ENCODE measurements around the gene MACROD1. TPM values are rescaled to one million over a fixed set of nuclear protein-coding genes. Genes with fewer than 3 reads are reported as not detected.

Gene MACROD1
- total RNA-seq, 3 donors from 2014 or later = 16.5 to 17.8 (median 17.1) TPM

DNA sequence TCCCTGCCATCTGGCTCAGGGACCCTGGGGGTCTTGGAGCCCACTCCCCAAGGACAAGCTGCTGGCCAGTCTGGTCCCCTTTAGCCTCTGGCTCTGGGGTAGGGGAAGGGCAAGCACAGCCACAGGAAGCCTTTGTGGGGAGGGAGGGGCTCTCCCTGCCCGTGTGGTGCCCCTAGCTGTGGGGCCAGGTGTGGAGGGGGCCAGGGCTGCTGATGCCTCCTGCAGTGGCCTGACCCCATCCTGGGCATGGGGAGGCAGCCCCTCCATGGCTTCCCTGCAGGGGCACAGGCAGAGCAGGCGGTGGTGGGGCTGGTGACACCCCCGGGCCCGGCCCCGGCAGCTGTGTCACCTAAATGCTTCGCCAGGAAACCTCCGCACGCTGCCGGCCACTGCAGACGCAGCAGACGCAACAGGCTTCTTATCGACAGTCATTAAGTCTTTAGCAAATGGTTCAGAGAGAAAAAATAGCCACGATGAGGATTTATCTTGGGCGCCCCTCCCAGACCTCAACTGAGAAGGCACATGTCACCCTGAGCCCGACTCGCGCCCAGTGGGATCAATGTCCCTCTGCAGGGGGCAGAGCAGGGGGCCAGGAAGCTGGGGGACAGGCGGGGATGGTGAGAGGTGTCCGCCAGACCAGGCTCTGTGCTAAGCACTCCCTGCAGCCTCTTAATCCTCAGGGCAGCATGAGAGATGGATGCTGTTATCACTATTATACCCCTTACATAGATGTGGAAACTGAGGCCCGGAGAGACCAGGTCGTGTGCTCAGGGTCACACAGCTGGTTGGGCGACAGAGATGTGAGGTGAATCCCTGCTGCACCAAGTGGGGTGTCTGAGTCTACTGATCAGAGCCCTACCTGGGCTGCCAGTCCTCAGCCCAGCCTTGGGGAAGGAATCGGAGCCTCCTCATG, 96.3 kb downstream of the MACROD1 start:
- Mint-ChIP-seq H3K9me3 (no peaks in the 10 kb centered on the region), H3K4me3 (no peak overlapping the region), H3K27me3 (ENCODE audit: low read depth) (no peaks in the 10 kb centered on the region), H3K36me3 (ENCODE audit: insufficient read depth) (no peaks in the 10 kb centered on the region), H3K4me1 (ENCODE audit: low read depth) (peaks cover 9% of the 10 kb centered on the region)
- no peak for ATAC-seq
- no peak for DNase-seq

DNA sequence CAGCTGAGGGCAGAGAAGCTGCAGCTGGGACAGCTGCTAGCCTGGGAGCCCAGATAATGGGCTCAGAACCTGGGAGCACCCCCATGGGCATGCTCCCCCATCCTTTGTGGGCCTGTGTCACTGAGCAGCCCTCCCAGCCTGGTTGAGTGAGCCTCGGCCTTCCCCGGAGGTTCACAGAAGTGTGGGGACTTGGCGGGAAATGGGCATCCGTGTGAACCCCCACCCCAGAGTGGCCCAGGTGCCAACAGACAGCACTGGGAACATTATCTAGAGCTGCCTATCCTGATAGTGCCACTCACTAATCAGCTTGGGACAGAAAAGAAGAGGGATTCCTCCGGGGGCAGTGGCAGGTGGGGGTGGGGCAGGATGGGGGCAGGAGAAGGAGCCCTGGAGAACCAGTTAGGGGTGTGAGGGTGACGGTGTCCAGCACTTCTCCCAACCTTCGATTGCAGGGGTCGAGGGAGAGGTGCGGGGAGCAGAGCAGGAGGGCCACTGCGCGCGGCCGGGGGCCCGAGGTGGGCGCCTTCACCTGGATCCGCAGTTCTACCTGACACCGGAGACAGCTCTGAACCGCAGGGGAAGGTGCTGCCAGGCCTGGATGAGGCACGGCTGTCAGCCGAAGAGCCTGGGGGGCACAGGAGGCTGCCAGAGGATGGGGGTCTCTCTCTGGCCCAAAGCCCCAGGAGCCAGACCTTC, 97.1 kb downstream of the MACROD1 start:
- ATAC-seq (no peak), DNase-seq (no peak)
- Mint-ChIP-seq H3K4me3 (no peak overlapping the region), H3K4me1 (ENCODE audit: low read depth) (peaks cover 2% of the 10 kb centered on the region), H3K36me3 (ENCODE audit: insufficient read depth) (no peaks in the 10 kb centered on the region), H3K27me3 (ENCODE audit: low read depth) (no peaks in the 10 kb centered on the region), H3K9me3 (no peaks in the 10 kb centered on the region)

DNA sequence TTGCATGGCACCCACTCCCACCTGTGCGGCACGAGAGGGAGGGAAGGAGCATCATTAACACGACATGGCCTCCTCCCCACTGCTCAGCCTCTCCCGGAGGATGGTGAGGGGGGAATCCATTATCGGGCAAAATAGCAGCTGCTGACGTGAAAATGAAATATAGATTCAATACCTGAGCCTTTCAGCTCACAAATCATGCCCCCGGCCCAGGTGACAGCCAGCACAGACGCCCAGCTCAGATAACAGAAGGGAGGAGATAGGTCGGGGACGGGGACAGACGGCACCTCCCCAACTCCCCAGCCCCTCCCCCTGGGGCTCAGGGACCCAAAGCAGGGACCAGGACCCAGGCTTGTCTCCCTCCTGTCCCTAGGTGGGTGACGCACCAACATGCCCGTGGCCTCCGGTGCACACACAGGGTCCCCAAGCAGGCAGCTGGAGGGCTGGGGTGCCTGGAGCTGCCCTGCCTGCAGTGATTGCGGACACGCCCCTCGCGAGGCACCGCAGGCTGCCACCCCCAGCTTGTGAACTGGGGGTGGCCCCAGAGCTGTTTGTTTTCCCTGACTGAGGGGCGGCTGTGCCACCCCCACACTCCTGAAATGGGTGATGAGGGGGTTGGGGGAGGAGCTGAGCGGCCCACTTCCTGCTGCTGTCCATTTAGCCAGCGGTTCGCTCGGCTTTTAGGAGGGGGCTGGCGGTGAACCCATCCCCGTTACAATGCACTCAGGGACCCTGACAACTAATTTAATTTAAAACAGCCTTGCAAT, 98.5 kb downstream of the MACROD1 start:
- no peak for ATAC-seq
- H3K27me3 Mint-ChIP-seq (ENCODE audit: low read depth) = peaks cover 5% of the 10 kb centered on the region
- no peaks in the 10 kb centered on the region for H3K9me3 Mint-ChIP-seq
- no peaks in the 10 kb centered on the region for H3K4me1 Mint-ChIP-seq (ENCODE audit: low read depth)
- no peaks in the 10 kb centered on the region for H3K36me3 Mint-ChIP-seq (ENCODE audit: insufficient read depth)
- H3K4me3 Mint-ChIP-seq = no peak overlapping the region
- no peak for DNase-seq

- H3K4me1 Mint-ChIP-seq (ENCODE audit: low read depth) = peaks cover 3% of the 10 kb centered on the region
- no peak for ATAC-seq
- DNase-seq = no peak
- H3K4me3 Mint-ChIP-seq = no peak overlapping the region
- no peaks in the 10 kb centered on the region for H3K36me3 Mint-ChIP-seq (ENCODE audit: insufficient read depth)
- peaks cover 14% of the 10 kb centered on the region for H3K27me3 Mint-ChIP-seq (ENCODE audit: low read depth)
- H3K9me3 Mint-ChIP-seq = no peaks in the 10 kb centered on the region
These were observed 100.2 kb downstream of the MACROD1 start for GRCh38 chr11:64065712-64066111.

DNA sequence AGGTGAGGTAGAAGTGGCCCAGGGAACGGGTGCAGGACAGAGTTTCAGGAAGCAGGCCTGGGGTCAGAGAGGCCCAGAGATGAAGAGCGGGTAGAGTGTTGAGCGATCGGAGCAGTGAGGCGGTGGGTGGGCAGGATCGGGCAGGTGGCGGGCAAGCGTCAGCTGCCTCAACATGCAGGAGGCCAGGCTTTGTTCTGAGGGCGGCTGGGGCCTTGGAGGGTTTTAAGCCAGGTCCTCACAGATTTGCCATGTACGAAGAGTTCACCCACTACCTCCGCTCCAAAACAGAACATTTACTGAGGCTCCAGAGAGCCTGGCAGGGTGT, 100.8 kb downstream of the MACROD1 start:
- Mint-ChIP-seq H3K9me3 (no peaks in the 10 kb centered on the region), H3K27me3 (ENCODE audit: low read depth) (peaks cover 14% of the 10 kb centered on the region), H3K4me3 (no peak overlapping the region), H3K36me3 (ENCODE audit: insufficient read depth) (no peaks in the 10 kb centered on the region), H3K4me1 (ENCODE audit: low read depth) (peaks cover 6% of the 10 kb centered on the region)
- ATAC-seq (no peak), DNase-seq (no peak)

- DNase-seq (no peak), ATAC-seq (no peak)
- peaks cover 14% of the 10 kb centered on the region for H3K27me3 Mint-ChIP-seq (ENCODE audit: low read depth)
- H3K4me1 Mint-ChIP-seq (ENCODE audit: low read depth) = peaks cover 6% of the 10 kb centered on the region
- no peak overlapping the region for H3K4me3 Mint-ChIP-seq
- H3K9me3 Mint-ChIP-seq = no peaks in the 10 kb centered on the region
- no peaks in the 10 kb centered on the region for H3K36me3 Mint-ChIP-seq (ENCODE audit: insufficient read depth)
These were observed 101.4 kb downstream of the MACROD1 start for GRCh38 chr11:64064374-64065140.

DNA sequence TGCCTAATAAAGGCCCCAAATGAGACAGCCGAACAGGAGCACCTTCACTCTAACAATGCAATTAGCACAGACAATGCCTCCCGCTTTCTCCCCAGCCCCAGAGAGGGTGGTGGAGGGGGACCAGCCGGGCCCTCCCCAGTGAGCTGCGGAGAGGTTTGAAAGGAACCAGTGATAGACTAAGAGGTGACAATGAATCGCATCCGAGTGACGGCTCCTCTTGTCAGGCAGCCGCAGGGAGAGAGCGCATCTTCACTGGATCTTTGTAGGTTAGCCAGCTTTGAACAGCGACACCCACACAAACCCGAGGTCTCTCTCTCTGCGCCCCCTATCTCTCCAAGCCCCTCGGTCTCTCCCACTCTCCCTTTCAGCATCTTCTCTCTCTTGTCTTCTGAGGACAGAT, 102.1 kb downstream of the MACROD1 start:
- no peak for DNase-seq
- Mint-ChIP-seq H3K4me1 (ENCODE audit: low read depth) (peaks cover 6% of the 10 kb centered on the region), H3K4me3 (no peak overlapping the region), H3K36me3 (ENCODE audit: insufficient read depth) (no peaks in the 10 kb centered on the region), H3K9me3 (no peaks in the 10 kb centered on the region), H3K27me3 (ENCODE audit: low read depth) (peaks cover 14% of the 10 kb centered on the region)
- ATAC-seq = no peak

DNA sequence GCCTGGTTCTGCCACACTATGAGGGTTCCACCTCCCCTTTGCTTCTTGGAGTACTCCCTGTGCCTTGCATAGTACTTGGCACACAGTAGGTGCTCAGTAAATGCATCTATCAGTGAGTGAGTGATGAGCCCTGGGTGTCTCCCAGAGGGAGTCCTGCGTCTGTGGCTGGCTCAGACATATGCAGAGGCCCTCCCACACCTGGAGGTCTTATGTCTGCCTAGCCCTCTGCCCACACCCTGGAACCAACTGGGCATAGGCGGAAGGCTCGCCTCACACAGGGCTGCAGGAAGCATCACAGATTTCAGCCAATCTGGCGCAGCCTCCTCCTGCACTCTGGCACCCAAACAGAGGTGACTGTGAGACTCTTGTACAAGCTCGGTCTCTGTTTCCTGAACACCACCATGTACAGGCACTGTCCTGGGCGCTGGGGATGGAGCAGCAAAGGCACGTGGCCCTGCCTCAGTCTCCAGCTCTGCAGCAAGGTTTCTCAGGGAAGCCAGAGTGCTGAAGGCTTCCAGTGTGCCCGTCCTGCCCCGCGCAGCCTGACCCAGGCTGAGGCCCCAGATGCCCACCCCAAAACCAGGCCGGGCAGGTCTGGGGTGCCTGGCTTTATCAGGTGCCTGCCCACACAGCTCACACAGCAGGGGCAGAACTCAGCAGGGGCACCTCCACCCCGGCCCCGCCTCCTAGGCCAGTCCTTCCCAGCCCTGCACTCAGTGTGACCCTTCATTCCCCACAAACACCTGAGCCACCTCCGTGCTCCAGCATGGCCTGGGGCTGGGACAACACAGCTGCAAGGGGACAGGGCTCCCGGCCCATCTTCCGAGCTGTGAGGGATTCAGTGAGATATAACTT, 103.5 kb downstream of the MACROD1 start:
- Mint-ChIP-seq H3K4me1 (ENCODE audit: low read depth) (peaks cover 6% of the 10 kb centered on the region), H3K4me3 (no peak overlapping the region), H3K36me3 (ENCODE audit: insufficient read depth) (no peaks in the 10 kb centered on the region), H3K9me3 (no peaks in the 10 kb centered on the region), H3K27me3 (ENCODE audit: low read depth) (peaks cover 14% of the 10 kb centered on the region)
- ATAC-seq (no peak), DNase-seq (no peak)

DNA sequence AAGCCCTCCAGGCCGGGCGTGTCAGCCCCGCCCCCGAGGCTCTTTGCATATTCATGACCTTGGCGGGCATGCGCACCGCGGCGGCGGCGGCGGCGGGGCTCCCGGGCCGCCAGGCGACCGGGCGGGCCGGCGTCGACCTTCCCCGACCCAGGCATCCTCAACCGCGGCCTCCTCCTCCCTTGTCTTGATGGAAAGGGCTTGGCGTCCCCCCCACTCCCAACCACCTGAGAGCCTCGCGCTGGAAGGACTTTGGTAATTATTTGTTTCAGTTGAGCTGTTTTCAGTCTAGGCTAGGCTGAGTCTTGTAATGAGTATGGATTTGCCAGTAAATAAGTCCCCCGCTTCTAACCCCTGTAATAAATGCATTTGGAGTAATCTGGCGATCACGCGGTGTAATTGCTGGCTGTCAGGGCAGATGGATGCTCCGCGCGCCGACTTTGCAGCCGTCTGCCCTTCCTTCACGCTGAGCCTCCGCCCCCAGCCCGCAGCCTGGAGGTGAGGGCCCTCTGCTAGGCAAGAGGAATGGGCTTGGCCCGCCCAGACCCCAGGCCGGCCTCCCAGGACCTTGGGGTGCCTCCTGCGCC, 105.0 kb downstream of the MACROD1 start:
- Mint-ChIP-seq H3K27me3 (ENCODE audit: low read depth) (peaks cover 14% of the 10 kb centered on the region), H3K4me1 (ENCODE audit: low read depth) (peaks cover 6% of the 10 kb centered on the region)
- peak; percentile 38 for DNase-seq

GRCh38 chr11:64060263-64060860, 105.6 kb downstream of the MACROD1 start:
- peak overlapping the region; percentile 53 for H3K4me3 Mint-ChIP-seq
- H3K36me3 Mint-ChIP-seq (ENCODE audit: insufficient read depth) = no peaks in the 10 kb centered on the region
- H3K27me3 Mint-ChIP-seq (ENCODE audit: low read depth) = peaks cover 14% of the 10 kb centered on the region
- ATAC-seq (peak in 1 of 2 donors; percentile 13), DNase-seq (no peak)
- H3K4me1 Mint-ChIP-seq (ENCODE audit: low read depth) = peaks cover 6% of the 10 kb centered on the region
- H3K9me3 Mint-ChIP-seq = no peaks in the 10 kb centered on the region

More for the DNA sequence above, 105.0 kb downstream of the MACROD1 start:
- peak; percentile 81 to 82 for ATAC-seq
- Mint-ChIP-seq H3K4me3 (peak overlapping the region; percentile 77), H3K36me3 (ENCODE audit: insufficient read depth) (no peaks in the 10 kb centered on the region), H3K9me3 (no peaks in the 10 kb centered on the region)

- no peak for DNase-seq
- no peaks in the 10 kb centered on the region for H3K36me3 Mint-ChIP-seq (ENCODE audit: insufficient read depth)
- no peaks in the 10 kb centered on the region for H3K9me3 Mint-ChIP-seq
These were observed 106.4 kb downstream of the MACROD1 start for GRCh38 chr11:64059339-64060140.

DNA sequence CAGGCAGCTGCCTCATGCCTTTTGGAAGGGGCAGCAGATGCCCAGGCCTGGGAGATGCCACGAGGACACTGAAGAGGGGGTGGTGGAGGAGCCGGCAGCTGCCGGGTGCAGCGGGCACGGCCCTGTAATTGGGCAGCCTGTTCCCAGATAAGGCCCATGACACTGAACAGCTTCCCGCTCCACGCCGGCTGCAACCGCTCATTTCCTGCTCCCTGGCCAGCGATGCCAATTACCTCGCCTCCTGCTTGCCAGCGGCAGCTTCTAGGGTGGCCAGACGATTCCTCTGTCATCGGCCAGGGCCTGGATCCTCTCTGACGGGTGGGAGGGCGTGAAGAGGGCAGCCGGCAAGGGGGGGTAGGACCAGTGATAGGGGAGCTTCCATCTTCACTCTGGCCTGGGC, 107.4 kb downstream of the MACROD1 start:
- DNase-seq = no peak
- Mint-ChIP-seq H3K4me1 (ENCODE audit: low read depth) (peaks cover 6% of the 10 kb centered on the region), H3K4me3 (no peak overlapping the region), H3K36me3 (ENCODE audit: insufficient read depth) (no peaks in the 10 kb centered on the region), H3K27me3 (ENCODE audit: low read depth) (peaks cover 14% of the 10 kb centered on the region), H3K9me3 (no peaks in the 10 kb centered on the region)
- ATAC-seq = no peak

More at GRCh38 chr11:64059339-64060140, 106.4 kb downstream of the MACROD1 start:
- Mint-ChIP-seq H3K4me3 (no peak overlapping the region), H3K4me1 (ENCODE audit: low read depth) (peaks cover 6% of the 10 kb centered on the region), H3K27me3 (ENCODE audit: low read depth) (peaks cover 14% of the 10 kb centered on the region)
- ATAC-seq = no peak
